MM.1S (cell line): ENCODE data around the gene SNX9.

Experiments used
- EZH2 ChIP-seq: fragments of 300-600 bp; sonication (generic); optimal IDR thresholded peaks from 2 replicates; pipeline ENCODE3; 2017; ENCODE audit warnings: low read depth, mild to moderate bottlenecking, antibody characterized with exemption, low read length, mixed read lengths
- TF ChIP-seq, protein P1 (sequence below): fragments of 300-600 bp; sonication (generic); IDR thresholded peaks from 2 replicates; pipeline ENCODE4 v1.5.1; 2016; ENCODE audit warnings: antibody characterized with exemption, low read length, mixed read lengths

DNA sequence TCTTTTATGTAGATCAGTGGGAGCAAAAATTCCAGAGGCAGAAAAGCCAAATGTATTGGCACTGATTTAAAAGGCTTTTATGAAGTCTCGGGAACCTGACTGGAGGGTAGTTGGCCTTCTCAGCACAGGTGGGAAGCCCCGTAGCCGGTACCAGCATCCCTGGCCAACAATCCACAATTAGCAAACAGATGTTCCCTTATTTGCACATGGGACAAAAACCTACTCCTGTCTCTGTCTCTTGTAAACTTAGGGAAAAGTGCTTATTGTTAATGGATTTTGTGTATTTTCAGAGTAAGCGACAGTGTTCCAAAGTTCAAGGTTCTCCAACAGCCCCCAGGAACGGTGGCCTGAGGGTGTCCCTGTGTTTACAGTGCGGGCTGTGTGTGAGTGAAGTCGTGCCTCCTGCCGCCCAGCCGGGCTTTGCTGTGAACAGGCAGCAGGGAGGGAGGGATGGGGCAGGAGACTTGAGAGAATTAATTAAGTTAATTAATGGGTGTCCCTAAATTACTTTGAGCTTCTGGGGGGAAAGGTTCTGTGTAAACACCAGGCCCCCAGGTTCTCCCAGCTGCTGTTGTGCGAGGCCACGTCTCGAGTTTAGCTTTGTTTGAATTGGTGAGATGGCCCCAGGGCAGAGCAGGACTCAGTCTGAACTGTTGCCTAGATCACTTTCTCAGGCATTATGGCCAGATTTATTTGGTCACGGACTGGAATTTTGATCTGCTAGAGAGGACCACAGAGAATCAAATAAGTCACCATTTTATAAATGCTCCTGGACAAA lies 162.5 kb downstream of the SNX9 start:
- no peak for TF ChIP-seq EZH2
- TF ChIP-seq, protein P1, sequence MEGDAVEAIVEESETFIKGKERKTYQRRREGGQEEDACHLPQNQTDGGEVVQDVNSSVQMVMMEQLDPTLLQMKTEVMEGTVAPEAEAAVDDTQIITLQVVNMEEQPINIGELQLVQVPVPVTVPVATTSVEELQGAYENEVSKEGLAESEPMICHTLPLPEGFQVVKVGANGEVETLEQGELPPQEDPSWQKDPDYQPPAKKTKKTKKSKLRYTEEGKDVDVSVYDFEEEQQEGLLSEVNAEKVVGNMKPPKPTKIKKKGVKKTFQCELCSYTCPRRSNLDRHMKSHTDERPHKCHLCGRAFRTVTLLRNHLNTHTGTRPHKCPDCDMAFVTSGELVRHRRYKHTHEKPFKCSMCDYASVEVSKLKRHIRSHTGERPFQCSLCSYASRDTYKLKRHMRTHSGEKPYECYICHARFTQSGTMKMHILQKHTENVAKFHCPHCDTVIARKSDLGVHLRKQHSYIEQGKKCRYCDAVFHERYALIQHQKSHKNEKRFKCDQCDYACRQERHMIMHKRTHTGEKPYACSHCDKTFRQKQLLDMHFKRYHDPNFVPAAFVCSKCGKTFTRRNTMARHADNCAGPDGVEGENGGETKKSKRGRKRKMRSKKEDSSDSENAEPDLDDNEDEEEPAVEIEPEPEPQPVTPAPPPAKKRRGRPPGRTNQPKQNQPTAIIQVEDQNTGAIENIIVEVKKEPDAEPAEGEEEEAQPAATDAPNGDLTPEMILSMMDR: no peak
